Left renal pelvis (tissue), 4 donors: ENCODE measurements around the gene DUSP10. TPM values are rescaled to one million over a fixed set of nuclear protein-coding genes. Genes with fewer than 3 reads are reported as not detected.

ENCODE experiments used
- DNase-seq, 4 donors: peaks; one replicate each; pipeline ENCODE4 v3.0.0-alpha.2; 2013; ENCODE audit warnings: low read depth in 4 of 4, low spot score in 3 of 4
- polyA plus RNA-seq, 4 donors: library from polyadenylated mRNA; unstranded; fragments of 120-200 nt; gene quantifications; one replicate each; pipeline ENCODE4 v1.2.1, GENCODE V29; 2013; ENCODE audit not compliant: insufficient read length in 4 of 4

The DUSP10 gene
- polyA plus RNA-seq, 4 donors, result 2.6 to 6.3 (median 3.2) TPM

DNA sequence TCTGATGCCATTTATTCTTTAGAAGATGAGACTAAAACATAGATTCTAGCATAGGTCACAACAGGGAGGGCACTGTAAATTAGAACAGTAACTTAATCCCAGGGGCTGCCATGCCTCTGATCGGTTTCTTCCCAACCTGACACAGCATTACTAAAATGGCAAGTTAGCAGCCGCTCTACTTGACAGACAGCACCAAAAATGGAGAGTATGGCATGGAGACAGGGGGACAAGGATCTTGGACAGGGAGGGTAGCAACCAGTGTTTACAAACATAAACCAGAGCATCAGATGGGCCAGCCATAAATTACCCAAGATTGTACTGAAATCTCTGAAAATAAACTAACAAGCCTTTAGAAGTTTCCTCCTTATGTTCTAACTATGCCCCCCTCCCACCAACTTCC, 5.9 kb downstream of the DUSP10 start:
- DNase-seq, result no peak

DNA sequence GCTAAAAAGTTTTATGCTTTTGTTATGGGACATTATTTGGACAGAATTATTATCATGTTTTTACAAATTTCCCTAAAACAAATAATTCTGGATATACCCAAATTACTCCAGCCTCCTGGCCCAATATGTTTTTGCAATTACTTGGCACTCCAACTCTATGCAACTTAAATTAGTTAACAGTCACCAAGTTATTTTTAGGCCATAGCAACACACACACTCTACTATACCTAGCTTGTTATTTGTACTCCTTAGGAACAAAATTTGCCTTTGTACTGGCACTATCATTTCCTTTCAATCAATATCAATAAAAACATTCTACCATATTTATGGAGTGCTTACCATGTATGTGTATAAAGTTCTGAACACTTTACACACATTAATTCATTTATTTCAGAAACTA, 7.7 kb downstream of the DUSP10 start:
- no peak for DNase-seq

DNA sequence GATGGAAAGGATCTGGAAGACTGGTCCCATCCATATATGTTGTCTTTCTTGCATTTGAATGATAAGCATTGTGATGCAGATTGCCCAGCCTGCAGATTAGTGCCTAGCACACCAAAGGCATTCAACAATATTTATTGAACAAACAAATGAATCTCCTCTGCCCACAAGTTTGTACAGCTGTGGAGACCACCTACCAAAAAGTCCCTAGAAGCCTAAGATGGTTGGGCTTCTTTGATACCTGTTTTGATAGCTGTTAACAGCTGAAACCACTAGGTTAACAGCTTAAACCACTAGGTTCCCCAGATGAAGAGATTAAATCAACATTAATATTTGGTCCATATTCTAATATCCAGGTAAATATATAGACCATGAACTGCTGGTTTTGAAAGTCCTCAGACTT, 9.8 kb downstream of the DUSP10 start:
- DNase-seq, result no peak

DNA sequence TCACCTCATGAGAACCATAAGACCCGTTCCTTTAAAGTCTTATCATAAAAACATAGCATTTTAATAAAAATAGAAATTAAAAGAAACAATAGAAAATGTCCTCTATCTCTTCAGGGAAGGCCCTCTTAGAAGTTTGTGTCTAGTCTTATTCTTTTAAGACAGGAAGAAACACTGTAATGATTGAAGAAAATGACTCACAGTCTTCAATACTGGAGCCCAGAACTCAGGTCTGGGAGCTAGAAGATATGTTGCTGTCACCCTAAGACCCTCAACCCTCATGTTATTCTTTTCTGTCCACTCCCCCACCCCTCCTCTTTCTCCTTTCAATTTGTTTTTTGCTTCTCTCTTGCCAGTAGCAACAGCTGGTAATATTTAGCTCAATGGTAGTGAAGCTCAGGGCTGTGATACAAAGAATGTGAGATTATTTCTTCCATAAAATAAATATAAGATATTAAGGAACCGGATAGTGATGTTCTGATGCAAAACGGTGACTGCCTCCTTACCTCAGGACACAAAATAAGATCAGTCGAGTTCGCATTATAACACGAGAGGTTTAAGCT, 12.0 kb downstream of the DUSP10 start:
- no peak for DNase-seq

DNA sequence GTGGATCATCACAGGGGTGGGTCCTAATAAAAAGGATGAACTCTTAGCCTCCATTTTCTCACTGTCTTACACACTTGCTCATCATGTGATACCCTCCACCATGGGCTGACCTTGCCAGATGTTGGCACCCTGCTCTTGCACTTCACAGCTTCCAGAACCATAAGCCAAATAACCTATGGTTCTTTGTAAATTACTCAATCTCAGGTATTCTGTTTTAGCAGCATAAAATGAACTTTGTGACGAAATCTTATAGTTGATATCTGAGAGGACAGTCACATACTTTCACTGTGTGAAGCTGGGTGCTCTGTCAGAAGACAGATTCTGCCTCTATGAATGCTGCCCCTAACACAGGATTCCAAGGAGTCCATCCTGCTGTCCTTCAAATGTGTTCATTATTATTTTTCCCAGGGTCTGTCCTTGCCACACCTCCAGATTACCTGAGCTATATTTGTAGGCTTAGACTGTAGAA, 13.8 kb downstream of the DUSP10 start:
- no peak for DNase-seq

DNA sequence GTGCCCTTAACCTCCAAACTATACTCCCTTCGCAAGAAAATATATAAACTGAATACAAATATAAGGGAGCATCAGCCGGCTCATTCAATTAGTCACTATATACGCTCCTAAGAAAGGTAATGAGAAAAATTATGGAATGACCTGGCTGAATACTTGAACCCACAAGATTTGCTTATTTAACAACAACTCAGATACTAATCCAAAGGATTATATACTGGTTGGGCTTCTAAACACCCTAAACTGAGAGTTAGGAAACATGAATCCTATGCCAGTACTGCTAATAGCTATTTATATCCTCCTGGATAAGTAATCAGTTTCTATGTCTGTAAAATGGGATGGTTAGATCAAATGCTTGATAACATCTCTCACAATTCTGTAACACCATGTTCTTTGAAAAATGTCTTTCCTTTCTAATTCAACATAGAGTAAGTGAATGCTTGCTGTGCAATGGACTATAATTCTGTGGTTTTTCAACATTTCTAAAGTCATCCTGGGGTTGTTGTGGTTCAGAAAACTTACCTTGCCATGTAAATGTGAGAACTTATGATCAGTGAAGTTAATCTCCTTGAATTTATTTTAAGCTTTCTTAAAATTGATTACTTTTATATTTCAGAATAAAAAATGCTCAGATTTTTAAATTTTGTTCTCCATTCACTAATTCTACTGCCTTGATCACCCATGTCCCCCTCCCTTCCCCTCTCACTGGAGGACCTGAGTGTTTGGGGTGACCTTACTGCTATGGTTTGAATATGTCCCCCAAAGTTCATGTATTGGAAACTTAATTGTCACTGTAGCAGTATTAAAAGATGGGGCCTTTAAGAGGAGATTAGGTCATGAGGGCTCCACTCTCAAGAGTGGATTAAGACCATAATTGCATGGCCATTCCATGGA, 14.5 kb downstream of the DUSP10 start:
- no peak for DNase-seq

DNA sequence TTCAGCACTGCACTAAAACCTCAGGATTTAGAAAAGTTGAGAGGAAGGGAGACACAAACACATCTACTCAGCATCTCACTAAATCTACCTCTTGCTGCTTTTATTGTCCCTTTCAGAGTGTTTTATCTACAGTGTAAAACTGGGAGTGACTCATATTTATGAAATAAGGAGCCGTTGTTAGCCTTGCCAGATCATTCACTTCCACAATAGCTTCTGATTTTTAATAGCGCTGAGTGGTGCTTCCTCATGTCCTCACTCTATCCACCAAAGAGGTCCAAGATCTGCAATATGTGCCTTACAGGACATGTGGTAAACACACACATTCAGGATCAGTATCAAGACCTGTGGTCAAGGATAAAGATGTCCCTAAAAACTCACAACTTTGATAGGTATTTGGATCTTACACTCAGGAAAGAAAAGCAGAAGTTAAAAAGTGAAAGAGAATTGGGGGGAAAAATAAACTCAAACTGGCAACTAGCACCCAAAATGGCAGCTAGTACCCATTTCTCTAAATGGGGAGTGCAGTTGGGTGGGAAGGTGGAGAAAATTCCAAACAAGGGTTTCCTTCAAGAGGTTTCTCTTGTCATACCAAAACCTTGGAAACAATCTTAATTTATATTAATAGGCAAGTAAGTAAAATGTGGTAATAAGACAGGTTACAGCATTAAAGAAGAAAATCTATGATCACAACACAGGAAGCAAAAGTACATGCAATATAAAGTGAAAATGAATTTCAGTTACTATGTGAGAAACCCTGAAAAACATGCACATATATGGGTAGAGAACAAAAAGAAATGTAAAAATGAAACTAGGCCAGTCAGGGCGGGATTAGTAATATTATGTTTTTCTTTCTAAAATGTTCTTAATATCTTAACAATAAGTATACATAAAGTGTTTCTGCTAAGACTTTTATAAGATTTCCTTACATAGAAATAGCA, 15.9 kb downstream of the DUSP10 start:
- no peak for DNase-seq

DNA sequence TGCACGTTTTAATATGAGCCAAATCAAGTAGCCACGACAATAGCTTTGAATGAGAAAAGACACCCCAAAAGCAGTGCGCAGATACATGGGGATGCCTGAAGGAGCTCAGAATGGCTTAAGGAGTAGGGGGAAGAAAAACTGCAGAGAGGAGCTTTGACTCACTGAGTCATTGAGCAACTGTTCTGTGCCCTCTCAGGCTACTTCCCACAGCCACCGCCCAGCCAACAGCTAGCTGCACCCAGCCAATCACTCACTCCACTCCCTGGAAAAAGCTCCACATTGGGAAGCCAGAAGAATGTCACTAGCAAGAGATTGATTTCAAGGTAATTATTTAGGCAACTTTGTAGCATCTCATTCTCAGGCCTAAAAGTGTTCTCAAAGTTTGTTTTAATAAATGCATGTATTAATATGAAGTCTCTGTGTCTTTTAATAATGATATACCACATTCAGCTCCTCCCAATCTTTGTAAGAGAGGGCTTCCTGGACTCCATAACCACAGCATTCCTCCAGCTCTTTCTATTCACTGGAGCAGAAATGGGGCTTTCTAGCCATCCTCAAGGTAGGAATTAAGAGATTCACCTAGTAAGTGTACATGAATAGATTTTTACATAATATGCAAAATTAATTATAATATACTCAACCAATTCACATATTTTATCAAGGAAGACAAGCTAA, 16.8 kb downstream of the DUSP10 start:
- DNase-seq, result no peak

DNA sequence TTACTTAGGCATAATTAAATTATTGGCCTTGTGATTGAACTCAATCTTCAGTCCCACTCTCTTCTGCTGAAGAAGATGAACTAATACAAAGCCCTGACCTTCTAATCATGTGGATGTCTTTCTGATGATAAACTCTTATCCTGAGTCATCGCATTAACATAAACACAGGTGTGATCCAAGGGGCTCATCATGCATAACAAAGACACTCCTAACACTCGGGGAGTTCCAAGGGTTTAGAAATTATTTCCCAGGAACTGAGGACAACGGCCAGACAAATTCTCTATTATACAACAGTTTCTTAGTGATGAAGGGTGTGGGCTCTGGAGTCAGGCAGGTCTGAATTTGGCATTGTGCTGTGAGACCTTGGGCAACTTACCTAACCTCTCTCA, 18.0 kb downstream of the DUSP10 start:
- no peak for DNase-seq

DNA sequence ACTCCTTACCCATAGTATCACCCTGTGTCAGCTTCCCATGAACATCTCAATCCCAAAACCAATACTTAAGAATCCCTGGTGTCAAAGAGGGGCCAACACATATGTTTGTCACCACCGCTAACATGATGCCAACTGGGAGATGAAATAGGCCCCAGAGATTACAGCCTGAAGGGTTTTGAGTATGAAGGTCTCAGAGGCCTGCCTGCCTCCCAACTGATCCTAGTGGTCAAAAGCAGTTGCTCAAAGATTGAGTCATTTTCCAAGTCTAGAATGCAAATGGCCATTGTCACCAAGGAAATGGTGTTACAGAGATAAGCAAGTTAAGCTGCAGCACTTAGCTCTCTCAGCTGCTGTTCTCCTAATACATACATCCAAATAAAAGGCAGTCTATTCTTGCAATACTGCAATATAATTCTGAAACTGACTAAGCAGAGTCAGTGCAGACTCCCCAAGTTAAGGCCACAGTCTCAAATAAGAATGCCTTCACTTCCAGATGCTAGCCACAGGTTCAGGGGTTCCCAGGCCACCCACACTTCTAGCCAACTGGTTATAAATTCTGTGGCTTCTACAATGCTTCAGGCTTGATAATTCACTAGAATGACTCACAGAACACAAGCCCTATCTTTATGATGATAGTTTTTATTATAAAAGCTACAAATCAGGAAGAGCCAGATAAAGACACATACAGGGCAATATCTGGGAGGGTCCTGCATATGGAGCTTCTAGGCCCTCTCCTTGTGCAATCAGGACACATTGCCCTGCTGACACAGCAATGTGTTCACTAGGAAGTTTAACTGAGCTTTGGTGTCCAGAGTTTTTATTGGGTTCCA, 18.7 kb downstream of the DUSP10 start:
- DNase-seq, result no peak

DNA sequence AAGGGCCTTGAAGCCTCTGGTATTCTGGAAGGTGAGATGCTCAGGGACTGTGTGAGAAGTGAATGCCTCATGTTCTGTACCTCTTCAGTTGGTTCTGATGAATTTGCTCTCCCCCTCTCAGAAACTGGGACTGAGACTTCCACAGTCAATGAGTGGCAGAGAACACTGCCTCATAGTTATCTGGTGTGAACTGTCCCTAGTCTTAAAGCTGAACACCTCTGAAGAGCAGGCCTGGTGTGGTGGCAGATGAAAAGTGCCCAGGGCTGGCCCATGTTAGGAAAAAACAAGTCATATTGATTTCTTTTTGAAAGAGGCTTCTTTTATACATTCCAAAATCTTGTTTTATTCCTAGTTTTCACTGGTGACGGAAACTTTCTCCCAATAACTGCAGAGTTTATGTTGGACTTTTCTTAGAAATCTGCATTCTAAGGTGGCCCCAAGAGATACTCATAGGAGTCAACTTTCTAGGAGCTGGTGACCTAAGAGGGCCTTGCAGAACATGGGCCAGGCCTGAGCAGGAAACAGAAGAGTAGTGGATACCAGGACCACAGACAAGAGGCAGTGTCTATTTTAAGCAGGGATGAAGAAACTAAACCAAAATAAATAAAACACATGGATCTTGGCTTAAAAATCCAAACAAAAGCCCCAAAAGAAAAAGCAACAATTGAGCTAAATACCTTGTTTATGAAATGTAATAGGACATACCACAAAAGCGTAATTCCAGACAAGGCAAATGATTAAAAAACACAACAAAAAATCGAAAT, 19.5 kb downstream of the DUSP10 start:
- DNase-seq, result no peak

DNA sequence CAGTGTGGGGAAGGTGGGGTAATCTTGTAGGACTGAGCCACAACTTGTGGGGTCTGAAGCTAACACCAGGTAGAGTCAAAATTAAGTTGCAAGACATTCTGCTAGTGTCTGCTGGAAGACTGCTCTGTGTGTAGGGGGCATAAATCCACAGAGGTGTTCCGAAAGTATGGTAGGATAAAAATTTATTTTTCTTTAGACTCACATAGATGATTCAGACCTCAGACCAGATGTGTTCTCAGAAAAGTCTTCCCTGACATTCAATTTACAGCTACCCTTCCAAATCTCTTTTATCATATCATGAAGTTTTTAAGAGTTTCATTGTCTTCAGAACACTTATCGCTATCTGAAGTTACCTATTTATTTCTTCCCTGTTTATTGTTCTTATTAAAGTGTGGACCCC, 21.3 kb downstream of the DUSP10 start:
- DNase-seq, result no peak

DNA sequence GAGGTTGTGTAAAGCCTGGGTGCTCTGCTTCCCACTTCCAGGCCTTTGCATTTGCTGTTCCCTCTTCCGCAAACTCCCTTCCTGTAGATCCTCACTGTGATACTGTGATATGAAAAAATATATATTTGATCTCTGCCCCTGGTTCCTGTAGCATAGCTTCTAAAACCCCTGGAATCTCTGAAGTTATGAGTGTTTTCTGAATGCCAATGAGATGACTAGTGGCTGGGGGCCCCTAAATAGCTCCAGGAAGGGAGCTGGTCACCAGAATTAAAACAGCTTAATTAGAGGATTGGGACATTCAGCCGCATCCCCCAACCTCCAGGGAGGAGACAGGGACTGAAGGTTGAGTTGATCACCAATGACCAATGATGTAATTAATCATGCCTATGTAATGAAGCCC, 21.9 kb downstream of the DUSP10 start:
- no peak for DNase-seq

DNA sequence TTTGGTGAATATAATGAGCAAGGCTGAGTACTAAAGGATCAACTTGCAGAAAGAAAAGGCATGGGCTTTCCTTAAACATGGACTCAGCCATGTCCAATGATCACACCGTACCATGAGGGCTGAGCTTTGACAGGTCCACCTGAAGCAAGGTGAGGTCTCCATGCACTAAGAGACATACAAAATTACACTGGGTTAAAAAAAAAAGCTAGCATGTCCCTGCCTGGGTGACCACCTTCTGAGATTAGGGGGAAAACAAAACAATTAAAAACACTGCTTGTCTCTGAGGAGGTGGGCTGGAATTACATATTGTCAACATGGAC, 22.7 kb downstream of the DUSP10 start:
- no peak for DNase-seq

DNA sequence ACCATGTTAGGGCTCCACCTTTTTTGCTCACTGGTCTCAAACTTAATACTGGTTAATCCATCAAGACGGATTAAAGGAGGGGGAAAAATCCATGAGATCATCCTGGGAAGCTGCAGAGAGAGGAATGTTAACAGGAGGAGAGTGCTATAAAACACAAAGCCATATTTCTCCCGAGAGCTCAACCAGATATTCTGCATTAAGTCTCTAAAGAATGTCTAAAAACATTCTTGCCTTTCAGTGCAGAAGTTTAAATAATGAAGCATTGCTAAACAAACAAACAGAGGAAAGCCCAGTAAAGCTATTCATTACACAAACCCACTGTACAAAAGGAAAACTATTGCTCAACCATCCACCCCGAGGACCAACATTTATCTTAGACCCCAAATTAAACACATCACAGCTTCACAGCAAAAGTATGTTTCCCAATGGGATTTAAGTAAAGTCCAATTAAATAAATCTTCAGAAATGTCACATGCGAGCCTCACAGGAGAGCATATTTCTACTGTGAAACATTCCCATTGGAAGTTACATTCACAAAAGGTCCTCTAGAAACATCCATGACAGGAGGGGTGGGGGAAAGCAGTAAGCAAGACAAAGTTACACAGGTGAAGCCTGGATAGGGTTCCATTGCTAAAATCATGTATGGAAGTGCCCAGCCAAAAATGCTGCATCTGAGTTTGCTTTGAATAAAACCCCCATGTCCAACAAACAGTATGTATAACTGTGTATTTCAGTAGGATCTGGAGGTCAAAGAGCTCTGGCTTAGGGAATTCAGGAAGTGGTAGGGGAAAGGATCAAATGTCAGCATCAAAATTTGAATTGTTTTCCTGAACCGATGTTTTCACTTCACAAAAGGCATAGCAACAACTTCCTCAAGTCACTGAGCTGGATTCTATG, 23.3 kb downstream of the DUSP10 start:
- peak; percentile 41 to 56 (median 42) for DNase-seq

DNA sequence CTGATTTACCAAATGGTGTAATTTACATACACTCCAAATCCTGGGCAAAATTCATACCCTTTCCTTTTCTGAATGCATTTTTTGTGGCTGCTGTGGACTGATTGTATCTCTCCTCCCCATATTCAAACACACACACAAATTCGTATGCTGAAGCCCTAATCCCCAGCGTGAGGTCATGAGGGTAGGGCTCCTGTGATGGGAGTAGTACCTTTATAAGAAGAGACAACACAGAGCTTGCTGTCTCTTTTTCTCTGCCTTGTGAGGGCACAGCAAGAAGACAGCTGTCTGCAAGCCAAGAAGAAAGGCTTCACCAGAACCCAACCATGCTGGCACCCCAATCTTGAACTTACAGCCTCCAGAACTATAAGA, 24.4 kb downstream of the DUSP10 start:
- no peak for DNase-seq

DNA sequence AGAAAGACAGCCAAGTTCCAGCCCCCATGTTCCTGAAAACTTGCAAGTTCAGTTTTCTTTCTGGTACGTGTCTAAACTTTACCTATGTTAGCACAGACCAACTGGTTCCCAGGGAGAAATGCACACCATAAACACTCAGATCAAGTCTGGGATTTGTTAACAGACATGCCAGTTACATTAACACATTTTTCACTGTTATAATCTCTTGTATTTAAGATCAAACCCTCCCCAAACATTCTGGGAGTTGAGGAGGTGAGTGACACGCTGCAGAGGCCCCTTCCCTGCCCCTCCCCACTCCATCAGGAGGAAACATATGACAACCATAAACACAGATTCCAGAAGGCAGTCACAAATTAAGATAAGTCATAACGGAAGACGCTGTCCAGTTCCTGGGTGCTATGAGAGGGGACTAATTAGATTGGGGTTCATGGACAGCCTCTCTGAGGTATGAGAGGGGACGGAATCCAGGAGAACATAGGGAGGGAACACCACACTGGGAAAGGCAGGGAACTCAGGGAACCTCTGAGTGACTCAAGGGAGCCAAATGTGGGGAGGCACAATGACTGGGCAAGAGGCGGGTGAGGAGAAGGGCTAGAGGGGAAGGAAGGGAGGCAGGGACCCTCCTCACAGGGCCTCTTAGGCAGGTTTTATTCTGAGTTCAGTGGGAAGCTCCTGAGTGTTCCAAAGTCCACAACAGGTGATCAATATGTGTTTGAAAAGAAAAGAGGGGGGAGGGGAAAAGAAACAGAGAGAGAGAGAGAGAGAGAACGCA, 25.0 kb downstream of the DUSP10 start:
- DNase-seq, result no peak
